Neuronal stem cell (in vitro differentiated cells): ENCODE measurements around the gene JAGN1.

Experiments used
- DNase-seq: peaks from one replicate; pipeline ENCODE4 v3.0.0-alpha.2; 2013; ENCODE audit warnings: low spot score
- H2AFZ ChIP-seq: one replicate; pipeline ENCODE4 v1.6.1; 2013; ENCODE audit warnings: mild to moderate bottlenecking, low read length, inconsistent platforms
- H2AK5ac ChIP-seq: 2 replicates; pipeline ENCODE4 v1.6.1; 2013; ENCODE audit warnings: low read depth, mild to moderate bottlenecking, inconsistent platforms, low read length, moderate library complexity, mixed read lengths
- H2BK120ac ChIP-seq: 2 replicates; pipeline ENCODE4 v1.6.1; 2013; ENCODE audit warnings: low read depth, mild to moderate bottlenecking, inconsistent platforms, low read length, moderate library complexity, mixed read lengths
- H2BK12ac ChIP-seq: one replicate; pipeline ENCODE4 v1.6.1; 2013; ENCODE audit warnings: low read length, inconsistent platforms
- H2BK15ac ChIP-seq: 2 replicates; pipeline ENCODE4 v1.6.1; 2013; ENCODE audit warnings: mild to moderate bottlenecking, low read length, inconsistent platforms, mixed read lengths
- H2BK5ac ChIP-seq: one replicate; pipeline ENCODE4 v1.6.1; 2013; ENCODE audit warnings: inconsistent platforms, mild to moderate bottlenecking, low read length, moderate library complexity
- H3K14ac ChIP-seq: one replicate; pipeline ENCODE4 v1.6.1; 2013; ENCODE audit warnings: low read length, inconsistent platforms
- H3K18ac ChIP-seq: 2 replicates; pipeline ENCODE4 v1.6.1; 2013; ENCODE audit warnings: low read length, inconsistent platforms
- H3K23ac ChIP-seq: 2 replicates; pipeline ENCODE4 v1.6.1; 2013; ENCODE audit warnings: low read depth, mild to moderate bottlenecking, mixed read lengths, low read length, inconsistent platforms; ENCODE audit not compliant: poor library complexity
- H3K27ac ChIP-seq: replicated peaks from 3 replicates; pipeline ENCODE4 v1.5.1; 2013; ENCODE audit warnings: low read length, inconsistent platforms
- H3K27me3 ChIP-seq, 3 experiments: 2 replicates each; pipeline ENCODE4 v1.6.1; 2013; ENCODE audit warnings: low read length in 3 of 3, mild to moderate bottlenecking in 2 of 3, inconsistent platforms in 1 of 3, low read depth in 1 of 3, mixed read lengths in 1 of 3, moderate library complexity in 1 of 3; ENCODE audit not compliant: control insufficient read depth in 3 of 3, insufficient read depth in 3 of 3
- H3K36me3 ChIP-seq, 2 donors: replicated peaks in 1 of 2; 2 replicates each; pipeline ENCODE4 v1.6.1; 2013; ENCODE audit warnings: low read length in 2 of 2; ENCODE audit not compliant: control insufficient read depth in 2 of 2, insufficient read depth in 2 of 2
- H3K4ac ChIP-seq: 2 replicates; pipeline ENCODE4 v1.6.1; 2013; ENCODE audit warnings: inconsistent platforms, mild to moderate bottlenecking, low read length, moderate library complexity
- H3K4me1 ChIP-seq, 2 donors: 1 replicate in 1 of 2; 2 replicates in 1 of 2; pipeline ENCODE4 v1.6.1; 2013; ENCODE audit warnings: low read length in 2 of 2, low read depth in 1 of 2; ENCODE audit not compliant: control insufficient read depth in 2 of 2, insufficient read depth in 1 of 2
- H3K4me2 ChIP-seq: one replicate; pipeline ENCODE4 v1.6.1; 2013; ENCODE audit warnings: mild to moderate bottlenecking, low read length, inconsistent platforms; ENCODE audit not compliant: insufficient read depth, poor library complexity, severe bottlenecking
- H3K4me3 ChIP-seq, 2 donors: 2 replicates each; pipeline ENCODE4 v1.5.1; 2013; ENCODE audit warnings: low read length in 2 of 2, mild to moderate bottlenecking in 2 of 2, inconsistent platforms in 1 of 2, moderate library complexity in 1 of 2
- H3K79me1 ChIP-seq: one replicate; pipeline ENCODE4 v1.6.1; 2013; ENCODE audit warnings: low read depth, mild to moderate bottlenecking, inconsistent platforms, low read length, moderate library complexity
- H3K9ac ChIP-seq: one replicate; pipeline ENCODE4 v1.6.1; 2013; ENCODE audit warnings: mild to moderate bottlenecking, low read depth, low read length, inconsistent platforms; ENCODE audit not compliant: poor library complexity
- H3K9me3 ChIP-seq, 2 donors: replicated peaks in 1 of 2; 2 replicates each; pipeline versions ENCODE3 to v1.6.1; 2013; ENCODE audit warnings: low read length in 2 of 2, mild to moderate bottlenecking in 2 of 2, inconsistent platforms in 1 of 2, low read depth in 1 of 2, mixed read lengths in 1 of 2, moderate library complexity in 1 of 2; ENCODE audit not compliant: control insufficient read depth in 2 of 2, insufficient read depth in 1 of 2
- H4K8ac ChIP-seq: one replicate; pipeline ENCODE4 v1.6.1; 2013; ENCODE audit warnings: low read depth, mild to moderate bottlenecking, inconsistent platforms, low read length, moderate library complexity
- H4K91ac ChIP-seq: one replicate; pipeline ENCODE4 v1.6.1; 2013; ENCODE audit warnings: low read length, low read depth, mild to moderate bottlenecking, inconsistent platforms; ENCODE audit not compliant: poor library complexity
- WGBS, 2 donors: extraction: QIAGEN DNeasy Blood & Tissue Kit; methylation state at CpG; one replicate each; pipeline ENCODE4 v1.1.7; 2013; ENCODE audit warnings: missing lambda C conversion rate in 2 of 2, mixed read lengths in 1 of 2; ENCODE audit not compliant: insufficient read length in 2 of 2, insufficient replicate concordance in 1 of 2; ENCODE audit errors: extremely low coverage in 2 of 2; 5-methylcytosine and 5-hydroxymethylcytosine counted together

Gene JAGN1

GRCh38 chr3:9902372-9903237, 12.2 kb downstream of the JAGN1 start, which contains the start of gene IL17RE:
Gene IL17RE (plus strand): TSS chr3:9902848. CDS start chr3:9902933, 85 bp downstream.
- peak within 1 kb of the TSS; percentile 26 for H3K9ac ChIP-seq
- no peak within 1 kb of the TSS for H4K8ac ChIP-seq
- H2BK12ac ChIP-seq: no peak within 1 kb of the TSS
- no peak within 1 kb of the TSS for H3K4ac ChIP-seq
- no peak within 1 kb of the TSS for H3K27ac ChIP-seq
- no peak within 1 kb of the TSS for H2BK120ac ChIP-seq
- no peak for DNase-seq
- H3K4me3 ChIP-seq: no peak within 1 kb of the TSS
- no peak within 1 kb of the TSS for H2BK15ac ChIP-seq
- H4K91ac ChIP-seq: no peak within 1 kb of the TSS
- no peak within 1 kb of the TSS for H3K4me2 ChIP-seq
- H3K79me1 ChIP-seq: no peaks in the 10 kb centered on the region
- no CpG with 5 or more reads among the region's 13 CpGs for WGBS, 2 donors
- H3K4me1 ChIP-seq: peaks cover 3 to 4% of the 10 kb centered on the region in 2 donors
- no peaks in the 10 kb centered on the region for H3K36me3 ChIP-seq
- no peak within 1 kb of the TSS for H2BK5ac ChIP-seq
- H3K18ac ChIP-seq: peak within 1 kb of the TSS; percentile 56
- no peaks in the 10 kb centered on the region for H3K9me3 ChIP-seq
- peak within 1 kb of the TSS; percentile 32 for H3K23ac ChIP-seq
- no peak within 1 kb of the TSS for H3K14ac ChIP-seq
- peak within 1 kb of the TSS; percentile 70 for H2AFZ ChIP-seq
- H2AK5ac ChIP-seq: no peak within 1 kb of the TSS
- H3K27me3 ChIP-seq: no peaks in the 10 kb centered on the region

GRCh38 chr3:9903238-9903624, 12.8 kb downstream of the JAGN1 start:
- peaks cover 3 to 4% of the 10 kb centered on the region in 2 donors for H3K4me1 ChIP-seq
- no peak overlapping the region for H4K8ac ChIP-seq
- no peak overlapping the region for H4K91ac ChIP-seq
- no CpG with 5 or more reads among the region's 4 CpGs for WGBS, 2 donors
- H3K79me1 ChIP-seq: no peaks in the 10 kb centered on the region
- H2AFZ ChIP-seq: peak overlapping the region; percentile 70
- H2BK5ac ChIP-seq: no peak overlapping the region
- no peak overlapping the region for H2BK15ac ChIP-seq
- H3K4me2 ChIP-seq: no peak overlapping the region
- DNase-seq: no peak
- no peak overlapping the region for H3K27ac ChIP-seq
- no peak overlapping the region for H3K18ac ChIP-seq
- peaks cover 0 to 4% (median 0%) of the 10 kb centered on the region in 3 experiments for H3K27me3 ChIP-seq
- H3K4ac ChIP-seq: no peak overlapping the region
- H3K23ac ChIP-seq: no peak overlapping the region
- H3K36me3 ChIP-seq: no peaks in the 10 kb centered on the region
- no peak overlapping the region for H2BK120ac ChIP-seq
- H3K4me3 ChIP-seq: no peak overlapping the region
- H3K14ac ChIP-seq: no peak overlapping the region
- no peaks in the 10 kb centered on the region for H3K9me3 ChIP-seq
- no peak overlapping the region for H2BK12ac ChIP-seq
- no peak overlapping the region for H3K9ac ChIP-seq
- H2AK5ac ChIP-seq: no peak overlapping the region

GRCh38 chr3:9903904-9904303, 13.5 kb downstream of the JAGN1 start:
- Histone ChIP-seq H2BK12ac (no peak overlapping the region), H3K23ac (no peak overlapping the region), H3K9me3 (no peaks in the 10 kb centered on the region), H3K4me1 (peaks cover 3 to 4% of the 10 kb centered on the region in 2 donors), H2BK120ac (no peak overlapping the region), H3K9ac (no peak overlapping the region), H3K27me3 (peaks cover 0 to 4% (median 0%) of the 10 kb centered on the region in 3 experiments), H4K8ac (no peak overlapping the region), H3K18ac (no peak overlapping the region), H2AFZ (no peak overlapping the region), H3K14ac (no peak overlapping the region), H2BK5ac (no peak overlapping the region), H2AK5ac (no peak overlapping the region), H4K91ac (no peak overlapping the region), H2BK15ac (no peak overlapping the region), H3K4me2 (no peak overlapping the region), H3K79me1 (no peaks in the 10 kb centered on the region), H3K36me3 (no peaks in the 10 kb centered on the region), H3K4me3 (no peak overlapping the region), H3K4ac (no peak overlapping the region), H3K27ac (no peak overlapping the region)
- DNase-seq: no peak
- no CpG with 5 or more reads among the region's 4 CpGs for WGBS, 2 donors

GRCh38 chr3:9906480-9906879, 16.1 kb downstream of the JAGN1 start:
- no peak overlapping the region for H2BK15ac ChIP-seq
- H3K4me1 ChIP-seq: peaks cover 3 to 4% of the 10 kb centered on the region in 2 donors
- H2BK12ac ChIP-seq: no peak overlapping the region
- no peaks in the 10 kb centered on the region for H3K79me1 ChIP-seq
- H3K4ac ChIP-seq: no peak overlapping the region
- H3K14ac ChIP-seq: no peak overlapping the region
- no peak overlapping the region for H3K18ac ChIP-seq
- no peak overlapping the region for H2BK120ac ChIP-seq
- WGBS, 2 donors: no CpG with 5 or more reads among the region's 5 CpGs
- no peaks in the 10 kb centered on the region for H3K9me3 ChIP-seq
- no peaks in the 10 kb centered on the region for H3K36me3 ChIP-seq
- no peak overlapping the region for H3K4me3 ChIP-seq
- H2AFZ ChIP-seq: no peak overlapping the region
- no peak overlapping the region for H3K23ac ChIP-seq
- no peak overlapping the region for H3K9ac ChIP-seq
- H3K27ac ChIP-seq: no peak overlapping the region
- no peak overlapping the region for H3K4me2 ChIP-seq
- H2AK5ac ChIP-seq: no peak overlapping the region
- H4K8ac ChIP-seq: no peak overlapping the region
- H3K27me3 ChIP-seq: peaks cover 0 to 8% (median 0%) of the 10 kb centered on the region in 3 experiments
- no peak overlapping the region for H2BK5ac ChIP-seq
- H4K91ac ChIP-seq: no peak overlapping the region
- DNase-seq: no peak
